Measurements from ENCODE around the gene SMAD1.
"Not testable (repeated sequence)": the region's sequence is repeated elsewhere in the genome, so short reads cannot be mapped to it uniquely, and the experiment has no call there.

The SMAD1 gene

DNA sequence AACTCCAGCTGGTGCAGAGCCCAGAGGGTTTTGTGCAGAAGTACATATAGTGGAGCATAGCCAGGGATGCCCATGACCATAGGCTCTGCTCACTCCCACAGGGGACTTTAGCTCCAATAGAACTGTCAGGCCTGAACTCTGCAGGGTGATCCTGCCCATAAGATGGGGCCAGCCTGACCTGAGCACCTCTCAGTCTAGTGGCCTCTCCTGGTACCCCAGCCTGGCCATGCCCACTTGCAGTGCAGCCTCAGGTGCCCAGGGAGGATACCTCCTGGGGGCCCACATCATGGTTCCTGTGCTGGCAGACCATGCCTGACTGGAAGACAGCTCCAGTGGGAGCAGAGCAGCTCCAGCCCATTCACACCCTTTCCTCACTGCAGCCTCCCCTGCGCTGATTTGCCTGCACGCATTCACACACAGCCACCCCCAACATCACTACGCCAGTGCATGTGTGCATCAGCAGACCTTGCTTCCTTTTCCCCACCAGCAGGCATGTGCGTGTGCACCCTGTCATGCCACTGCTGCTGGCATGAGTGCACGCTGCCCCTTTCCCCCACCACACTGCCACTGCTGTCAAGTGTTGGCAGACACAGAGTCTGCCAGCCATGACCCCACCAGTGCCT is 84.5 kb downstream of the SMAD1 start:
- no peak for DNase-seq

DNA sequence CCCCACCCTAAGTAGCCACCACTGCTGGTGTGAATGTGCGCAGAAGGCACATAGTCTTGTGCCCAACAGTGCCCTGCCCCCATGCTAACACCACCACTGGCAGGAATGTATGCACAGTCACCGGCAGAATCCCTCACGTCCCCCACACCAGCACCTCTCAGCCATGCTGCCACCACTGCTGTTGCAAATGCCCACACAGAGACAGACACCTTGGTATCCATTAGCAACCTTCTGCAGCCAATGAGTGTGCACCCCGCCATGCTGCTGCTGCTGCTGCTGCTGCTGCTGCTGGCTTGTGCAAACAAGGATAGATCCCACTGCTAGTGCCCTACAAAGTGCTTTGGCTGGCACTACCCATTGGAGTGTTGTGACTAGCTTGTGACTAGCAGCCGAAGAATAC is 85.1 kb downstream of the SMAD1 start:
- no peak for DNase-seq

DNA sequence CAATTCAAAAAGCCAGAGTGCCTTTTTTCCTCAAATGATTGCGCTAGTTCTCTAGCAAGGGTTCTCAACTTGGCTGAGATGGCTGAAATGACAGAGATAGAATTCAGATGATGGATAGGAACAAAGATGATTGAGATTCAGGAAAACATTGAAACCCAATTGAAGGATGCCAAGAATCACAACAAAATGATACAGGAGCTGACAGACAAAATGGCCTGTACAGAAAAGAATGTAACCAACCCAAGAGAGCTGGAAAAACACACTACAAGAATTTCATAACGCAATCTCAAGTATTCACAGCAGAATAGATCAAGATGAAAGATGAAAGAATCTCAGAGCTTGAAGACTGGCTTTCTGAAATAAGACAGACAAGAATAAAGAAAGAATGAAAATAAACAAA is 85.9 kb downstream of the SMAD1 start:
- DNase-seq = no peak

DNA sequence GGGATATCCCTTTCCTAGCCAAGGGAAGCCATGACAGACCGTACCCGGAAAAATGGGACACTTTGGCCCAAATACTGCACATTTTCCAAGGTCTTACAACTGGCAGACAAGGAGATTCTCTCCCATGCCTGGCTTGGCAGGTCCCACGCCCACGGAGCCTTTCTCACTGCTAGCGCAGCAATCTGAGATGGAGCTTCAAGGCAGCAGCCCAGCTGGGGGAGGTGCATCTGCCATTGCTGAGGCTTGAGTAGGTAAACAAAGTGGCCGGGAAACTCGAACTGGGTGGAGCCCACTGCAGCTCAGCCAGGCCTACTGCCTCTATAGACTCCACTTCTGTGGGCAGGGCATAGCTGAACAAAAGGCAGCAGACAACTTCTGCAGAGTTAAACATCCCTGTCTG is 92.9 kb downstream of the SMAD1 start:
- not testable (repeated sequence) for DNase-seq

DNA sequence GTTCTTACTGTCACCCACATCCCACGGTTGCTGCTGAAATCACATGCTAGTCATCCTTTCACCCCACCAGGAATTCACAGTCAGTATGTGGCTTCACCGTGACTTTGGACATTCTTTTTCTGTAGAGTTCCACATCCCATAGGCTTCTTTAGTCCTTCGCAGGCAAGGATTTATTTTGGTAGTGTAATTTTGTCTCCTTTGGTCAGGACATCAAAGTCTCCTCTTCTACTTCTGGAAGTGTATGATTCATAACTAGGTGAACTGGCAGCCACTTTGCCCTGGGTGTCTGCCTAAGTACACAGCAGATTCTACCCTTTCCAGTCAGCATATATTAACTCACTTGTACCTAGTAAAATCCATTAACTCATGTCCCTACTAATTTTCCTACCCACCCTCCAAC is 99.3 kb downstream of the SMAD1 start:
- DNase-seq = no peak

DNA sequence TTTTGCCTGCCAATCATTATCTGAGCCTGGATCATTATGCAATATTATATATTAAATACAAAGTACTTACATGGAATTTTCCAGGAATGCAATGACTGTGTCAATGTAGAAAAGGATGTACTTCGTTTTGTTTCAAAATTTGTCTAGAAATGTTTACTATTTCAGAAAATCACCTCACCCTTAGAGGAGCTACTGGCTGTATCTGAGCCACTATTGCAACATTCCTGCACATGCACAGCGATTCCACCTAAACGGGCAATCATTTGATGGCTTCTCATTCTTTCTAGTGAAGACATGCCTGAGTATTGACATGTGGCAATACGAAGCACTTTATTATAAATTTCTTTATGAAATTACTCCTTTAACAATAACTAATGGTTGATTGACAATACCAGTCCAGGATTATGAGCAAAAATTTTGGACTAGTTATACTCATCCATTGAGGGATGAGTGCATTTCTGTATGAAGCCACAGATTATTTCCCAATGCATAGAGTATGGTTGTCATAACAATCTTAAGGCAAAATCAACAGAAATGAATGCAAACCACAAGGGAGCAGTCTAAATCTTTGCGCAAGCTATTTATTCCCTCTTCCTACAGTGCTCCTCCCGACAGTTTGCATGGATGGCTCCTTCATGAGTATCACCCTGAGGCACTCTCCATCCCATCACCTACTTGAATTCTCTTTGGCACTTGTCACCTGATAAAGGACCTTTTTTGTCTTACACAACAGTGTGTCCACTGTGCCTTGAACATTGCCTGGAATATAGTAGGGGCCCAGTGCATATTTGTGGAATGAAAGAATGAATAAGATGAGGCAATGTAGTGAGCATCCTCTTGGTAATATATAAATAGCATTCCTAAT is 101.8 kb downstream of the SMAD1 start:
- DNase-seq = no peak

DNA sequence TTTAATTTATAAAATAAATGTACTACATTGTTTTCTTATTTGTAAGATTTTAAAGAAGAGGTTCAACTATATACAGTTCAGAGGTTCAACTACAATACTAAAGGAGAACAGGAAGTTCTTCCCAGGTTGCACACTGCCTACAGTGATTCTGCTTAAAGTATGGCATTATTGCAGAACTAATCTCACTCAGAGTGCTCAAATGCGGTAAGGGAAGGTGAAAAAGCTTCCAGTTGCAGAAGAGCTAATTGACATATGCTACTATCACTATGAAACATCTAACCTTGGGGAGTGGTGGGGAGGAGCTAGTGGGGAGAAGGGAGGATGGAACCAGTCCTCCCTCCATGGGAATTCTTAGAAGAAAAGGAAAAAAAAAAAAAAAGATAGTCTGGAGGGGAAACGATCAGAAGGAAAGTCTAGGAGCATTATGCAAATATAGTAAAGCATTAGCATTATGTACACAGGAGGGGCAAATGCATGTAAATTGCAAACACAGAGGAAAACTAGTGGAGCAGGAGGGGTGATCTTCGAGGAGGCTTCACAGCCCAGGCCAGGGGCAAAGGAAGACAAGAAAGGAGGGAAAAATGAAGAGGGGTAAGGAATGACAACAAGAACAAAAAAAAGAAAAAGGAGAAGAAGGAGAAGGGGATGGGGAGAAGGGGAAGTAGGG is 105.6 kb downstream of the SMAD1 start:
- no peak for DNase-seq

DNA sequence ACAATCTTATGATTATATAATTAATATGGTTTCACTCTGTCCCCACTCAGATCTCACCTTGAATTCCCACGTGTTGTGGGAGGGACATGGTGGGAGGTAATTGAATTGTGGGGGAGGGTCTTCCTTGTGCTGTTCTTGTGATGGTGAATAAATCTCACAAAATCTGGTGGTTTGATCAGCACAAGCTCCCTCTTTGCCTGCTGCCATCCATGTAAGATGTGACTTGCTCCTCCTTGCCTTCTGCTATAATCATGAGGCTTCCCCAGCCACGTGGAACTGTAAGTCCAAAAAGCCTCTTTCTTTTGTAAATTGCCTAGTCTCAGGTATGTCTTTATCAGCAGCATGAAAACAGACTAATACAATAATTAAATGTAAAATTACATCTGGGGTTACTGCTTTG is 107.7 kb downstream of the SMAD1 start:
- DNase-seq = not testable (repeated sequence)

DNA sequence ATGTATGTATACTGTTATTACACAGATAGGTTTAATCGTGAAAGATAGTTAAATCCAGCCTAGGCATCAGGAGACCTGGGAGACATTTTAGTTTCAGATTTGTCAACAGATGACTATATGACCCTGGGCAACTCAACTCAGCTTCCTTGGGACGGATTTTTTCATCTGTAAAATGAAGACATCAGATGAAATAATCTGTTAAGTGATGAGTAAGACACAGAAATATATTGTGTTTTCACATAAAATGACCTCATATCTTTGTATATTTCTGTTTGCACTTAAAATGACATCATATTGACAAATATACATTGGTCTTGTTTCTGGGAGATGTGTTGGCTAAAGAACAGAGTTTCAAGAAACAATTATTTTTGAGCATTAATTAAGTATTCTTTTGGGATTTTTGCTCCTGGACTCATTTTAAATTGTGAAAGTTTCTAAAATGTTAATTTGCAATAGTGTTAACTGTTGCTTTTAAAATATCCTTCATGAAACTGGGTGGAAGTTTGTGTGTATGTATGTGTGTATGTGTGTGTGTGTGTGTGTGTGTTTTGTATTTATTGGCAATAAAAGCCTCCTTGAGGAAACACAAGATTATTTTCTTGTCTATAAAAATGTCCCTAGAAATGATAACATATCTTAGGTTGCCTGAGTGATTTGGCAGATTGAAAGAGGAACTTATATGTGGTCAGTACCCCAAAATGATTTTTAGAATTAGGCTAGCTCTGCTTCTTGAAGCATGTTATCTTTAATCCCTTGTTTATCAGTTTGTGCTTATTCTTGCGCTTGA is 108.5 kb downstream of the SMAD1 start:
- DNase-seq = no peak

DNA sequence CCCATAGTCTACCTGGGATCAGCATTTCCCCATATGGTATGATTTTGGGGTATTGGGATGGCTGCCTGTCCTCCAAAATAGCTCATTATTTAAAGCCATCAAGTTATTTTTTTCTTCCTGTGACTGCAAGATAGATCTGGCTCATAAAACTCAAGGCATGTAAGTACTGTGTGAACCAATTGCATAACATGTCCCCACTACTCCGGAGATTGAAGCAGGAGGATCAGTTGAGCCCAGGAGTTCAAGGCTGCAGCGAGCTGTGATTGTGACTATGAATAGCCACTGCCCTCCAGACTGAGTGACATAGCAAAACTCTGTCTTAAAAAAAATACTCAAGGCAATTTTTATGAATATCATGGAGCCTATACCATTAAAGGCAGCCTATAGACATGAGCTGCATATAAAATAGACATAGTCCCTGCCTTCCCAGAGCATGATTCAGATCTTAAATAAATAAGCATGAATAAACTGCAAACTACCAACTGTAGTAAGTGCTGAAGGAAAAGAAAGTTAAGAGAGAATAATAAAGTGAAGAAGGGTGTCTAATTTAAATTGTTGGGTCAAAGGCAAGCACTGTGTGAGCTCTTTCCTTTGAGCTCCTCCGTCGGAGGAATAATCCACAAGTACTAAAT is 120.6 kb downstream of the SMAD1 start:
- no peak for DNase-seq

DNA sequence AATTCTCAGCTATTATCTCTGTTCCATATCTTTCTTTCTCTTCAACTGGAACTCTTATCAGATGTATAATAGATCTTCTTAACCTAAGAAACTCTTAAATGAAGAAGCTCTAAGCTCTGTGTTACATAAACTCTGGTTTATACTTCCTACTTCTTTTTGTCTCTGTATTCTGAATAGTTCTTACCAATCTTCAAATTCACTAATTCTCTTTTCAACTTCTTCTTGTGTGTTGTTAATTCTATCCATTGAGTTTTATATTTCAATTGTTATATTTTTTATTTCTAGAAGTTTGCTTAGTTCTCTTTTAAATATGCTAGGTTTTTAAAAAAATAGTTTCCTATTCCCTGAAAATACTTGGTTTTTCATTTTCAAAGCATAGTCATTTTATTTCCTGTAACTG is 124.3 kb downstream of the SMAD1 start:
- no peak for DNase-seq

Measured in NCI-H524 treated with DMSO at 0.1 percent for 48 hours (cell line).